Anterior cingulate cortex (tissue), 58 donors: ENCODE results near the gene INPP5A.

Experiments
- DNase-seq, 58 donors: peaks; one replicate each; lab custom pipeline; 2025; lab: John Stamatoyannopoulos, UW

The INPP5A gene

DNA sequence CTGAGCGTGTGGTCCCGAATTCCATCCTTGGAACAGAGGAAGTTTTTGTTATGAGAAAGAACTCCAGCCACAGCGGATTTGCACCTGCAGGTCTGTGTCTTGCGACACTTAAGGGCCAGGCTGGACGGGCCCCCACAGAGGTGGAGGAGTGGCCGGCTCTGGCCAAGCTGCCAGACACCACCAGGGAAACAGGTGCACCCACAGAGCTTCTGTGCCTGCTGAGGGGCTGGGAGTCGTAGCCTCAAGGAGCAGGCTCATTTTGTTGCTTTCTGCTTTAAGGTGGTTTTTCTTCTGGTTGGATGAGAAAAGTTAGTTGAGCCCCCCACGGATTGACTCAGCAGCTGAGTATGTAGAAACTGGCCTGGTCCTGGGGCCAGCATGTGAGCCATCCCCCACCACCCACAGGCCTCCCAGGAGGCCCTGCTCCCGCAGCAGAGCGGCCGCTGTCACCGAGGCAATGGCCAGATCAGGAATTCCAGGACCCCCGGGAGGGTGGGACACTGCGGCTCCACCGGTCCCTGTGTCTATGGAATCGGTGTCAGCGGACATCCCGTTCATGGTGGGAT, 206.4 kb downstream of the INPP5A start:
- DNase-seq, result no peak

DNA sequence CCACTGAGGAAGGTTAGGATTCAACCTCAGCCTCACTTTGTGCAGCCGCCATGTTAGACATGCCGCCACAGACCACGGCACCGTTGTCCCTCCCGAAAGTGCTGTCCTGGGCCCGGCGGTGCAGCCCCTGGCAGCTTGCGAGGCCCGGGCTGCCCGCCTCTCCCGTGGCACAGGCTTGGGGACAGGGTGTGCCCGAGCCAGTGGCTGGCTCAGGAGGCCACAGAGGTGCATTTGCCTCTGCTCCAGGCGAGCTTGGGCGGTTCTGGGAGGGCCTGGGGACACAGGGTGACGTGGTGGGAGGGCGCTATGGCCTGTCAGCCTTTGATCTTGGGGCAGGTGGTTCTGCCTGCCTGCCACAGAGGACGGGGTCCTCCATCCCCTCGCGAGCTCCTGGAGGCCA, 207.3 kb downstream of the INPP5A start:
- no peak for DNase-seq

DNA sequence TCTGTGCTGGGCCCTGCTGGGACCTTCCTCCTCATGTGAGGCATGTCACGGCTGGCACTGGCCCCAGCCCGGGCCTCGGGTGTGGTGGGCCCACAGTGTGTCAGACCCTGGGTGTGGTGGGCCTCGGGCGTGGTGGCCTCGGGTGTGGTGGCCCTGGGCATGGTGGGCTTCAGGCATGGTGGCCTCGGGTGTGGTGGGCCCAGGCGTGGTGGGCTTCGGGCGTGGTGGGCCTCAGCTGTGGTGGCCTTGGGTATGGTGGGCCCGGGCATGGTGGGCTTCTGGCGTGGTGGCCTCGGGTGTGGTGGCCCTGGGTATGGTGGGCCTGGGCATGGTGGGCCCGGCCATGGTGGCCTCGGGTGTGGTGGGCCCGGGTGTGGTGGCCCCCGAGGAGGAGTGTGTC, 207.9 kb downstream of the INPP5A start:
- DNase-seq, result no peak

DNA sequence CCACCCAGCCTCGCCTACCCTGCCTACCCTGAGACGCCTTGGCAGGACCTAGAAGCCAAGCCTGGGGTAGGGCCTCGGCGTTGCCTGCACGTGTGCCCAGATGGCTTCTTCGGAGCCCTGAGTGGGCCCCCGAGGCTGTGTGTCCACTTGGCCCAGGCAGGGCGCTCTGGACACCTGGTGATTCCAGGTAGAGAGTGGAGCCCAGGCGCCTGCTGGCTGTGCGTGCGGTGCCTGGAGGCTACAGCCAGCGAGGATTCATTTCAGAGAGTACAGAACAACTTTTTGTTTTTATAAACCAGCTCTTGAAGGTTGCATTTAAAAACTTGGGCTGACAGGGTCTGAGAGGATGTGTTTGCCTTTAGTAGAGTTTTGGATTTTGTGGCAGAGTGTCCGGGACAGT, 208.4 kb downstream of the INPP5A start:
- DNase-seq, result no peak

DNA sequence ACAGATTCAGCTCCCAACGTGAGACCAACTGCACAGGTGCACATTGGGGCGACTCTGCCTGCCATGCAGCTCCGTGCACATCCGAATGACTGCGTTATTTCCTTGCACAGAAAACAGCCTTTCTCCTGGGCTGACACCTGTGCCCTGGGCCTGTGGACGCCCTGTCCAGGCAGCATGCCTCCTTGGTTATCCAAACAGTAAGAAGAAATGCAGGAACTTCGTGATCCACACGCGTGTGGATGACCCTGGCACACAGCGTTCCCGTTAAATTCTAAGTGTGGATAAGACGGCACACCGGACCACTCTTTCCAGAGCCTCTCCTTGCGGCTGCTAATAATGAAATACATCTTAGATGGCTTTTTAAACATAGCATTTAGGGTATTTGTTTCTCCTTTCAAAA, 208.8 kb downstream of the INPP5A start:
- DNase-seq, result no peak

DNA sequence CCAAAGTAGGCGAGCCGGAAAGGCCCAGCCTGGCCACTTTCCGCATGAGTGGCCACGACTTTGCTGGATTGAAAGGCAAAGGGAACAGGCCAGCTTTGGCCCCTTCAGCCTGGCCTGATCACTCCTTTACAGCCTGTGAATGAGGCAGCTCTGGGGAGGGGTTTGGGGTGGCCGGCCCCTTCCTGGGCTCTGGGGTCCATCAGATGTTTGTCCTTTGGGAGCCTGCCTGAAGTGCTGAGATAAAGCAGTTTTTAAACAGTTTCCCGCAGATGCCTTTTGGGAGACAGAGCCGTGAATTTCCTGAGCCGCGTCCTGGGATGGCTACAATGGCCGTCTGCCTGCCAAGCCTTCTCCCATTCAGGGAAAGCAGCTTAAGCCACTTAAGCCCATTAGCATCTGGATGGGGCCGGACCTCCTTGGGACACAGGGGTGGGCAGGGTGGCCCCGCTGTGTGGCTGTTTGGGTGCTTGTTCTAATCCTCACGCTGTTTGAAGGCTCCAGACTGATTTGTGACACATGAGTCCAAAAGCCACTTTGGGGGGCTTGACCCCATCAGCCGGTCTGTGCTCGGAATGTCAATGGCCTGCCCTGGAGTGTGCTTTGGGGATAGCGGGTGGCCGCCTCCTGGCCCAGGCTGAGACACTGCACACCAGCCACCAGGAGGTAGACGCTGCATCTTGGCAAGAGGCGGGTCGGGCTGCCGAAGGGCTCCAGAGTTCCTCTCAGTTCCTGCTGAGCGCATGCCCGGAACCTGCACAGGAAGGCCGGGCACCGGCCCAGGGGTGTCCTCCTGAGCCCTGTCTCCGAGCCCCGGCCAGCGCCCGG, 209.4 kb downstream of the INPP5A start:
- peak in 29 of 58 donors; percentile 15 to 80 (median 40) for DNase-seq

DNA sequence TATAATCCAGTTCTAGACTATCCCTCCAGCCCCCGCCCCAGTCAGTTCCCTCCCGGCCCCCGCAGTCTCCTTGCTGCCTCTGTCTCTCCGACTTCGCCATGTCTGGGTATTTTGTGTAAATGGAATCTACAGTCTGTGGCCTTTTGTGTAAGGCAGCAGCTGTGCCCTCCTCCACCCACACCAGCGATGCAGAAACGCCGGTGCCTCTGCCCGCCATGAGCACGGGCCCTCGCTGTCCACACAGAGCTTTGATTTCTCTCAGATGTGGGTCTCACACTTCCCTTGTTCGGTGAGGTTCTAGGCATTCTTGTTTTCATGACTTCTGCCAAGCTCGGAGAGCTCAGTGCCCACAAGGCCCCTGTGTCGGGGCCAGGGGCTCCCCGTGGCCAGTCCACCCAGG, 210.5 kb downstream of the INPP5A start:
- DNase-seq, result no peak

DNA sequence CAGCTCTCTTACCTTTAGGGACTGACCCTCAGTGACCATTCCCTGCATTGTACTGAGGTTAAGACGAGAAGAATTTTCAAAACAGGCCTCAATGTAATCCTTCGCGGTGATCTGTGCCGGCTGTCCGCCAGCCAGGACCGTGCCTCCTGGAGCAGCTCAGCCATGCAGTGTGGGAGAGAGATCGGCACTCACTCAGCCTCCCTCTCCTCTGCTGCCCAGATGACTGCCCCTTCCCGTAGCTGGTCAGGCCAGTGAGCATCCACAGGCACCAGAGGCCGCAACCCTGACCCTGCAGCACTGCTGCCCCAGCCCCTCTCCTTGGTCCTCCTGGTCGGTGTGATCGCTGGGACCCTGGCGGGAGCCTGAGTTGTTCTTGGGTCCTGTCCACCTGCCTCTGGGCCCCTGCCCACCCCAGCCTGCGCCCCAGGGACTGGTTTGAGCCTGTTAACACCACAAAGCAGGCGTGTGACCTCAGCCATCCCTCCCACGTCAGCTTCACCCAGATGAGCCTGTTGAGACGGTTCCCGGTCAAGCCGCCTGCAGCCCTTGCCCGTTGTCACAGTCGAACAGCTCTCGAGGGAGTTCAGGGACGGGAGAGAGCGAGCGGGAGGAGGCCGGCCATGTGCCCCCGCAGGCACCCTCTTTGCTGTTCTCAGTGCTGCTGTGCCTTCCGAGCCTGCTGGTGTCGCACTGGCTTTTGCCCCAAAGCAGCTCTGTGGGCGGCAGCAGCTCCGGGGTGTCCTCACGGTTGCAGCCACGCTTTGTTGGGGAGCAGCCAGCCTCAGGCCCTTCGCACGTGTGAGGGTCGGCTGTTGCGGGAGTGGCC, 211.2 kb downstream of the INPP5A start:
- no peak for DNase-seq

DNA sequence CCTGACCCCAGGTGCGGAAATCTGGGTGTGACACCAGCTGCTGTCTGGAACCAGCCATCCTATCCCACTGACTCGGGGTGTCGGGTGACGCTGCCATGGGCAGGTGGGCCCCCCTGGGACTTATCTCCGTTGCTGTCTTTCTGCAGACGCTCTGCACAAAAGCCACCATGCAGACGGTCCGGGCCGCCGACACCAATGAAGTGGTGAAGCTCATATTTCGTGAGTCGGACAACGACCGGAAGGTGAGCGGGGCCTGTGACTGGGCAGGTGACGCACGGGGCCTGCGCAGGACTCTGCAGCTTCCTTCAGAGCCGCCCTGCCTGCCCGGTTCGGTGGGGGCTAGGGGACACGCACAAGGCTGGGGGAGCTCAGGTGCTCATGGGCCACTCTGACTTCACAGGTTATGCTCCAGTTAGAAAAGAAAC, 211.8 kb downstream of the INPP5A start:
- DNase-seq, result no peak

DNA sequence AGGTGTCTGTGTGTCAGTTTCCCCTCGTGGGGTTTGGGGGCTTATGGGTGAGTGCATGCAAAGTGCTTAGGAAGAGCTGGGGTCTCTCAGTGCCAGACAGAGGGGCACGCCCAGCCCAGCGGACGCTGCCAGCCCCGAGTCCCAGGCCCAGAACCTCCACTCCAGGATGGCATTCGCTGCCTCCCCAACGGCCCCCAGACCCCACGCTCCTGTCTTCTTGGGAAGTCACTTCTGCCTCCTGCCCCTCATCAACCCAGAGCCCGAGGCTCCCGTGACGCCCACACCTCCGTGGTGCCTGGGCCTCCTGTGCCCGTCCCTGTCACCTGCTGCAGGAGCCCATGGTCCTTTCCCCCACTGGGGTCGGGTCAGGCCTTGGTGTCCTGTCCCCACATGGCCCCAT, 213.3 kb downstream of the INPP5A start:
- DNase-seq, result no peak

DNA sequence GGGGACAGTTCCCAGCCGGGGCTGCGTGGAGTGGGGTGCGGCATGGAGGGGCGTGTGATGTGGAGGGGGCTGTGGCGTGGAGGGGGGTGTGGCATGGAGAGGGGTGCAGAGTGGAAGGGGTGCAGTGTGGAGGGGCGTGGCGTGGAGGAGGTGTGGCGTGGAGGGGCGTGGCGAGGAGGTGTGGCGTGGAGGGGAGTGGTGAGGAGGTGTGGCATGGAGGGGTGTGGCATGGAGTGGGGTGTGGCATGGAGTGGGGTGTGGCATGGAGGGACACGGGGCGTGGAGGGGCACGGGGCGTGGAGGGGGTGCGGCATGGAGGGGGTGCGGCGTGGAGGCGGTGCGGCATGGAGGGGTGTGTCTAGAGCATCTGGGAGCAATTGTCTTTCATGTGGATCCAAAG, 214.8 kb downstream of the INPP5A start:
- DNase-seq, result no peak

DNA sequence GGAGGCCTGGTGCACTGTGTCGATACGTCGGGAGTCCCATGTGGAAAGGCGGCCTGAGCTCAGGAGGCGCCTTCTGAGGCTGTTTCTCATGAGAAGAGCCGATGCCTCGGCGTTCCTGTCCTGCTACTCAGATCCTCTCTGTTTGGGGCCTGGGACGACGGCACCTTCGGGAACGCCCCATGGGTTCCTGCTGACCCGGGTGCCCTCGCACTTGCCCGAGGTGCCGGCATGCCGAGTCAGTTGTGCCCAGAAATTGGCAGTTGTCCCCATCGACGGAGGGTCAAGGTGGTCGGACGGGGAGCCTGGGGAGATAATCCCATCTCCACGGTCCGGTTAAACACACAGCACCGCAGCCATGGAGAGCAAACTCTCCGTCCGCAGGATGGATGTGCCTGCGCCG, 215.4 kb downstream of the INPP5A start:
- DNase-seq, result no peak

DNA sequence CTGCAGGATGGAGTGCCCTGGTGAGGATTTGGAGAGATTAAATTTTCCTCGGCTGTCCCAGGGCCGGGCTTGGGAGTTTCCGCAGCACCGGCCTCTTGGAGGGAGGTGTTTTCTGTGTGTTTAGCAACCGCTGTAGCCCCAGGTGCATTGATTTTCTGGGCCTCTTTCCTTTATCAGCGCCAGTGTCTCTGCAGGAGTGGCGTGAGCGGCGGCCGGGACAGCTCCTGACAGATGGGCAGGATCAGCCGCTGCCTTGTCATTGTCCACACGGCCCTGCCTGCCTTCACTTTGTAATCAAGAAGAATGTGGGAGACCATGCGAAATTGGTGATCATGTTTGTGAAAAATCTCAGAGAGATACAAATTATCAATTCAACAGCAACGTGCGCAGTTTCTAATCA, 216.0 kb downstream of the INPP5A start:
- no peak for DNase-seq

DNA sequence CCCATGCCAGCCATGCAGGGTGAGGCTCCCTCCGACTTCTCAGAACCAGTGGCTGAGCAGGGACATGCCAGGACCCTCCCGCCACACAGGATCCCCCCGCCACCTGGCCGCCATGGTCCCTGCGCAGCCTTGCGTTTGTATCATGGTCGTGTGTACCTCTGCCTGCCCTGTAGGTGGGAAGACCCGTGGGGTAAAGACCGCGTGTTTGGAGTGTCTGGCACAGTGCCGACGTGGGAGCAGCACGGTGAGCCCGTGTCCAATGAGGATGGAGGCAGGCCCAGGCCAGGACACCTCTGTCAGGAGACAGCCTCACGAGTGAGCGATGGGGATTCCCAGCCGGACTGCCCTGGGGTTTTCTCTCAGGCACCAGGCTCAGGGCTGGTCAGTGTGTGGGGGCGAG, 216.5 kb downstream of the INPP5A start:
- no peak for DNase-seq

DNA sequence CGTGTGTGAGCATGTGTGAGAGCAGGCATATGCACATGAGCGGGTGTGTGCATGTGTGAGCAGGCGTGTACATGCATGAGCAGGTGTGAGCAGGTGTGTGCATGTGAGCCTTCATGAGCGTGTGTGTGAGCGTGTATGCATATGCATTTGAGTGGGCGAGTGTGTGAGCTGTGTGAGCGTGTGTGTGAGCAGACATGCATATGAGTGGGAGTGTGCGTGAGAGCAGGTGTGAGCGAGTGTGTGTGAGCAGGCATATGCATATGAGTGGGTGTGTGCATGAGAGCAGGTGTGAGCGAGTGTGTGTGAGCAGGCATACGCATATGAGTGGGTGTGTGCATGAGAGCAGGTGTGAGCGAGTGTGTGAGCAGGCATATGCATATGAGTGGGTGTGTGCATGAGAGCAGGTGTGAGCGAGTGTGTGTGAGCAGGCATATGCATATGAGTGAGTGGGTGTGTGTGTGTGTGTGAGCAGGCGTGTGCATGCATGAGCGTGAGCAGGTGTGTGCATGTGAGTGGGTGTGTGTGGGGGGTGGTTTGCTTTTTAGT, 217.7 kb downstream of the INPP5A start:
- no peak for DNase-seq

DNA sequence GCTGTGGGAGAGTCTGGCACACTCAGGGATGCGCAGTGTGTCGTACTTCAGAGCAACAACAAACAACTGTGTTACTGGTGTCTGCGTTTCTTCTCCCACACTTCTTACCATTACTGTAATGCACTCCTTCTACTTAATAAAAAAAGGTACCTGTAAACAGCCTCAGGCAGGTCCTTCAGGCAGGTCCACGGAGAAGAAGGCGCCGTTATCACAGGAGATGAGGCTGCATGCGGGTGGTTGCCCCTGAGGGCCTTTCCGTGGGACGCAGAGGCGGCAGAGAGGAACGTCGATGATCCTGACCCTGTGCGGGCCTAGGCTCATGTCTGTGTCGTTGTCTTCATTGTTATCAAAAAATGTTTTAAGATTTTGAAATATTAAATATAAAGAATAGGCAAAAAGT, 219.0 kb downstream of the INPP5A start:
- no peak for DNase-seq

DNA sequence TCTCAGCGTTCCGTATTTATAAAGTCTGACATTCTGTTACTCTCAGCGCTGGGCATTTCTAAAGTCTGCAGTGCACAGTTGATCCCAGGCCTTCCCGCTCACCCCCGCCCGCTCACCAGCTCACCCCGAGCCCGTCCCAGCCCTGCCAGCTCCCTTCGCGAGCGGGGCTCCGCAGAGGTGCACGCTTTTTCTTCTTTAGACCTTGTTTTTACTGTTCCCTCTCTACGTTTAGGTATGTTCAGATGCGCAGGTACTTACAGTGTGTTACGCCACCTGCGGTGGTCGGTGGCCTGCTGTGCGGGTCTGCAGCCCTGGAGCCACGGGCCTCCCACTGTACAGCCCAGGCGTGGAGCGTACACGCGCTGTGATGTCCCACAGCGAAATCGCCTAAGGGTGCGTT, 219.6 kb downstream of the INPP5A start:
- DNase-seq, result no peak

DNA sequence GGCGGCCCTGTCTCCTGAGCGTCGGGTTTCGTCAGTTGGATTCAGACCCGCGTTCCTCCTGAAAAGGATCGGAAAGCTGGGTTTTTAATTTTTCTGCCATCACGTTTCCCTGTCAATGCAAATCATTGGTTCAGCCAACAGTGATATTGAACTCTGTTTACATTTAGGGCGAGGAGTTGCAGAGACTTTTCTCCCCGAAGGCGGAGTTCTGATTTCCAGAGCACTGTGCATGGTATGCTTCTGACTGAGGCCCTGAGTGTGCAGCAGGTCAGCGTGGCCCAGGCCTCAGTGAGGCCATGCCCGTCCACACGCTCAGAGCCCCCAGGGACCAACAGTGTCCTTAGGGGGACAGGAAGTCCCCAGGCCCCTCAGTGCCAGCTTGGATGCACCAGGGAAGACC, 221.3 kb downstream of the INPP5A start:
- DNase-seq, result no peak

DNA sequence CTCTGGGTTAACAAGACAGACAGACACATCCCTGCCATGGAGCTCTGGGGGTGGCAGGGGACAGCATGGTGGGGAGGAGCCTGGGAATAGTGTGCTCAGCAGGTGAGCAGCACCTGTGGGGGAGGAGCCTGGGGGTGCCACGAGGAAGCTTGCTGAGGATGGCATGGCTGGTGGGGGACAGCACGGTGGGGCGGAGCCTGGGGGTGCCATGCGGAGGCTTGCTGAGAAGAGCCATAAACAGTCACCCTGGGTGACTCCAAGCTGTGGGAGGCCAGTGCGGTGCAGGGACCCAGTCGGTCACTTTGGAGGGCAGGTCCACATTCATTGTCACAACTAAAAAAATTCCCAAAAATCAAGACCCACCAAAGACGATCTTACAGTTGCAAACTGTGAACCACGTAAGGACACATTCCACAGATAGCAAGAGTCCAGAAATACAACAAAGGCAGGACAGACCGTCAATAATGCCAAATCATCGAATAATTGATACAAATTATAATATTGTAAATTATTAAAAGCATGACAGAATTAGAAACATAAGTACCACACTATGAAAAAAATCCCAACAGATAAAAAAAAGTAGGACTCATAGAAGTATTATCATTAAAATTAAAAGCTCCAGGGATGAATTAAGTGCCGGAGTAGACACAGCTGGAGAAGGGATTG, 223.9 kb downstream of the INPP5A start:
- DNase-seq, result no peak

DNA sequence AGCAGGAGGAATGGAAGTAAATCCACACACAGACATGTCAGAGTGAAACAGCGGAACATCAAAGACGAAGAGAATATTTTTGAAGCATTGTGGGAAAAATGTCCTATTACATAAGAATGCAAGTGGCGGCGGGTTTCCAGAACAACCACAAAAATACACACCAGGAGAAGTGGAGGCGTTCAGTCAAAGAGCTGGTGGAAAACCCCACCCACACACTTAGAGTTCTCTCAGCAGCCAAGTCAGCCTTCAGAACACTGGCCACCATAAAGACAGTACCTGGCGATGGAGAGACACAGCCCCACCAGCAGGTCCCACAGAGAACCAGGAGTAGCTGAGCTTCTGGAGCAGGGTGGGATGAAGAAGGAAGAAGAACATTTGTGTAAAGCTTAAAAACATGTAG, 224.7 kb downstream of the INPP5A start:
- peak in 16 of 58 donors; percentile 26 to 66 (median 40) for DNase-seq

DNA sequence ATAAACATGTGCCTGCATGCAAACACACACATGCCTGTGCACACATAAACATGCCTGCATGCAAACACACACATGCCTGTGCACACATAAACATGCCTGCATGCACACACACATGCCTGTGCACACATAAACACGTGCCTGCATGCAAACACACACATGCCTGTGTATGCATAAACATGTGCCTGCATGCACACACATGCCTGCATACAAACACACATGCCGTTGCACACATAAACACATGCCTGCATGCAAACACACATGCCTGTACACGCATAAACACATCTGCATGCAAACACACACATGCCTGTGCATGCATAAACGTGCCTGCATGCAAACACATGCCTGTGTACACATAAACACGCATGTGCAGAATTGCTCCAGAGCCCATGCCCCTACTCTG, 226.0 kb downstream of the INPP5A start:
- no peak for DNase-seq
